Keratinocyte (primary cell): ENCODE results near the gene MIX23.

Experiments
- CTCF ChIP-seq, 3 experiments: IDR thresholded peaks in 1 of 3; conservative IDR thresholded peaks in 1 of 3; optimal IDR thresholded peaks in 1 of 3; 2 replicates in 2 of 3; 3 replicates in 1 of 3; pipeline versions ENCODE3 to v1.5.1; 2011; ENCODE audit warnings: low read length in 3 of 3, mild to moderate bottlenecking in 3 of 3, moderate library complexity in 2 of 3, control low read depth in 1 of 3, inconsistent platforms in 1 of 3; ENCODE audit not compliant: insufficient read depth in 2 of 3; ENCODE audit errors: extremely low read depth in 1 of 3
- EZH2 ChIP-seq: IDR thresholded peaks from one replicate; pipeline ENCODE4 v1.6.1; 2012; ENCODE audit warnings: inconsistent platforms, mild to moderate bottlenecking, low read length, moderate library complexity

- TF ChIP-seq CTCF (optimal IDR thresholded peaks at IDR 0.05 in 1 of 3, IDR thresholded peaks at IDR 0.05 in 1 of 3, conservative IDR thresholded peaks at IDR 0.05 in 1 of 3; ENCODE audit: extremely low read depth in 1 of 3, insufficient read depth in 2 of 3, low read length in 3 of 3) (no peak), EZH2 (no peak)
These were observed 50.5 kb downstream of the MIX23 start for GRCh38 chr3:122332551-122332950.
